Immature natural killer cell (primary cell): ENCODE measurements around the gene DRD2. TPM values are rescaled to one million over a fixed set of nuclear protein-coding genes. Genes with fewer than 3 reads are reported as not detected.

Experiments
- DNase-seq, 3 donors: peaks; one replicate each; pipeline ENCODE4 v3.0.0; 2022; ENCODE audit warnings: mixed read lengths in 1 of 3
- H3K27ac Mint-ChIP-seq, 6 donors: one replicate each; pipeline ENCODE4 v1.8.0; 2020; ENCODE audit warnings: mixed read lengths in 6 of 6, mild to moderate bottlenecking in 5 of 6, inconsistent platforms in 4 of 6, moderate library complexity in 3 of 6
- H3K27me3 Mint-ChIP-seq, 3 donors: one replicate each; pipeline ENCODE4 v1.8.0; 2020 to 2021; ENCODE audit warnings: low read depth in 3 of 3, mild to moderate bottlenecking in 3 of 3, mixed read lengths in 3 of 3, moderate library complexity in 3 of 3, inconsistent platforms in 1 of 3
- H3K36me3 Mint-ChIP-seq, 3 donors: one replicate each; pipeline ENCODE4 v1.8.0; 2020; ENCODE audit warnings: mixed read lengths in 3 of 3, inconsistent platforms in 2 of 3, mild to moderate bottlenecking in 2 of 3
- H3K4me1 Mint-ChIP-seq, 2 donors: one replicate each; pipeline ENCODE4 v1.8.0; 2020; ENCODE audit warnings: inconsistent platforms in 2 of 2, mild to moderate bottlenecking in 2 of 2, mixed read lengths in 2 of 2, moderate library complexity in 1 of 2
- H3K4me3 Mint-ChIP-seq, 5 donors: one replicate each; pipeline ENCODE4 v1.8.0; 2020; ENCODE audit warnings: mild to moderate bottlenecking in 5 of 5, mixed read lengths in 5 of 5, inconsistent platforms in 3 of 5, moderate library complexity in 3 of 5
- H3K9me3 Mint-ChIP-seq, 6 donors: one replicate each; pipeline ENCODE4 v1.8.0; 2020; ENCODE audit warnings: mild to moderate bottlenecking in 6 of 6, mixed read lengths in 6 of 6, inconsistent platforms in 4 of 6, moderate library complexity in 3 of 6
- polyA plus RNA-seq, 3 donors: library from polyadenylated mRNA; unstranded; fragments of 300-500 nt; fragmentation: Illumina TruSeq; gene quantifications; one replicate each; pipeline ENCODE4 v1.2.3, GENCODE V29; 2021

Gene DRD2
- polyA plus RNA-seq, 3 donors from 2014 or later = not detected

DNA sequence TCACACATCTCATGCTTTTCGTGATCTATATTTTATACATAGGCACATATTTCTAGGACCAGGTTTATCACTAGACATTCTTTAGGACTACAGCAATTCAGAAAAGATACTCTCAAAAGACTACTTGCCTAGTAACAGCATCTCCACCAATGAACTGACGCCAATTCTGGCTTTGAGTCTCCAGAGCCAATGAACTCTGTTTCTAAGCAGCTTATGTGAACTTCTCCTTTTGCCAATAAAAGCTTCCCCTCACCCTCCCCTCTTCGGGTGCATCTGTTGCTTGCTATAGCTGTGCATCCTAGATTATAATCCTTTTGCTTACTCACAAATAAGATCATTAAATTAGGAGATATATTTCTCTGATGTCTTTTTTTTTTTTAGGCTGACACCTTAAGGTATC lies 99.0 kb downstream of the DRD2 start:
- no peak for DNase-seq
- no peak overlapping the region for H3K4me3 Mint-ChIP-seq
- peaks cover 0 to 11% (median 5%) of the 10 kb centered on the region in 3 donors for H3K27me3 Mint-ChIP-seq
- H3K9me3 Mint-ChIP-seq = peaks cover 0 to 2% (median 0%) of the 10 kb centered on the region in 6 donors
- H3K4me1 Mint-ChIP-seq = no peaks in the 10 kb centered on the region
- H3K27ac Mint-ChIP-seq = no peak overlapping the region
- H3K36me3 Mint-ChIP-seq = peaks cover 4 to 9% (median 6%) of the 10 kb centered on the region in 3 donors

DNA sequence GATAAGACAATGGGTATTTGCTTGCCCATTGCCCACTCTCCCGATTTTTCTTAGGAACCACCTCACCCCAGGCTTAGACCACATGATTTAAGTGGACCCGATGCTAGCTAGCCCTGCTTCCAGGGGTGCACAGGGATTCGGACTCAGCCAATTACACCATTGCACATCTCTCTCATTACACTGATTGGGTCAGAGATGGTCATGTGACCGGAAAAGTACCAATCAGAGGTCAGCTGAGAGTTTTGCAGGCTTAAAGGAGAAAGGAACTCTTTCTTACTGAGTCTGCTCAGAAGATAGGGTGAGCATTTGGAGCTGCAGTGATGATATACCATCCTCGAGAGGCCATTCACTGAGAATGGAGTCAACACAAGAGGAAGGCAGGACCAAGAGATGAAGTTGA lies 99.8 kb downstream of the DRD2 start:
- DNase-seq = no peak
- Mint-ChIP-seq H3K9me3 (no peaks in the 10 kb centered on the region), H3K27ac (no peak overlapping the region), H3K36me3 (peaks cover 6 to 8% (median 7%) of the 10 kb centered on the region in 3 donors), H3K4me3 (no peak overlapping the region), H3K27me3 (peaks cover 0 to 11% (median 4%) of the 10 kb centered on the region in 3 donors), H3K4me1 (no peaks in the 10 kb centered on the region)

- peaks cover 6 to 11% (median 9%) of the 10 kb centered on the region in 3 donors for H3K36me3 Mint-ChIP-seq
- no peak for DNase-seq
- H3K9me3 Mint-ChIP-seq = no peaks in the 10 kb centered on the region
- peaks cover 0 to 10% (median 4%) of the 10 kb centered on the region in 3 donors for H3K27me3 Mint-ChIP-seq
- no peak overlapping the region for H3K4me3 Mint-ChIP-seq
- no peak overlapping the region for H3K27ac Mint-ChIP-seq
- H3K4me1 Mint-ChIP-seq = no peaks in the 10 kb centered on the region
These were observed 101.1 kb downstream of the DRD2 start for GRCh38 chr11:113373981-113374560.

GRCh38 chr11:113373306-113373705 lies 101.9 kb downstream of the DRD2 start:
- Mint-ChIP-seq H3K4me3 (no peak overlapping the region), H3K36me3 (peaks cover 10 to 16% (median 14%) of the 10 kb centered on the region in 3 donors), H3K4me1 (no peaks in the 10 kb centered on the region), H3K27me3 (peaks cover 0 to 8% (median 4%) of the 10 kb centered on the region in 3 donors), H3K9me3 (no peaks in the 10 kb centered on the region), H3K27ac (no peak overlapping the region)
- DNase-seq = no peak

GRCh38 chr11:113372309-113372708 lies 102.9 kb downstream of the DRD2 start:
- no peaks in the 10 kb centered on the region for H3K9me3 Mint-ChIP-seq
- H3K4me1 Mint-ChIP-seq = no peaks in the 10 kb centered on the region
- DNase-seq = no peak
- H3K27me3 Mint-ChIP-seq = peaks cover 0 to 4% (median 2%) of the 10 kb centered on the region in 3 donors
- peaks cover 14 to 20% (median 17%) of the 10 kb centered on the region in 3 donors for H3K36me3 Mint-ChIP-seq
- H3K4me3 Mint-ChIP-seq = no peak overlapping the region
- H3K27ac Mint-ChIP-seq = no peak overlapping the region

DNA sequence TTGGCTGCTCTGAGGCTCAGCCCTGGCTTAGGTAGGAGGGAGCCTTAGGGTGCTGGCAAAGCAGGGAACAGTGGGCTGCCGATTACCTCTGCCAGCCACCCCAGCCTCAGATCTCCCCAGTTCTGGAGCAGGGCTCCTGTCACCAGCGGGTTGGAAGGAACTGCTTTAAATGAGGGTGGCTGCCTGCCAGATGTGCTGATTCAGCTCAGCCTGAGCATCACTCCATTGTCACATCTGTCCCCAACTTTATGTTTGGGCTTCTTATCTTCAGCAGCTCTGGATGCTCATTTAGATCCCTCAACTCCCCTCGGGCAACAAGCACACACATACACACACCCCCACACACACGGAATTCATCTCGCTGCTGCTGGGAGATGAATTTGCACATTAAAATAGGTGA lies 104.6 kb downstream of the DRD2 start:
- Mint-ChIP-seq H3K36me3 (peaks cover 14 to 32% (median 18%) of the 10 kb centered on the region in 3 donors), H3K27me3 (peaks cover 0 to 4% (median 0%) of the 10 kb centered on the region in 3 donors), H3K4me3 (no peak overlapping the region), H3K9me3 (no peaks in the 10 kb centered on the region), H3K27ac (no peak overlapping the region), H3K4me1 (peaks cover 8 to 10% of the 10 kb centered on the region in 2 donors)
- DNase-seq = no peak

DNA sequence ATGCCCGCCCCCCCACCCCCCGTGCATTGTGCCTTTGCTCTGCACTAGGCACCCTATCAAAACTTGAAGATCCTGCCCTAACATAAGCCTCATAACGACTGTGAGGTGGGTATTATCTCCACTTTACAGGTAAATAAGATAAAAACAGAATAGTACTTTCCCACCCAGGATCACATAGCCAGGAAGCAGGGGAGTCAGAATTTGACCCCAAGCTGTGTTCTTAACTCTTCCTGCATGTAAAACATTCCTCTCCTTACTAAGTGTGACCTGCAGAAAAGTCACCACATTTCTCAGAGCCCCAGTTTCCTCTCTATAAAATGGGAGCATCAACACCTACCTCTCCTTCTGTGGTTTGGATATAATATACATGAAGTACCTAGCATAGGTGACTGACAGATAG lies 105.8 kb downstream of the DRD2 start:
- no peak overlapping the region for H3K27ac Mint-ChIP-seq
- peaks cover 0 to 4% (median 0%) of the 10 kb centered on the region in 3 donors for H3K27me3 Mint-ChIP-seq
- no peaks in the 10 kb centered on the region for H3K9me3 Mint-ChIP-seq
- DNase-seq = no peak
- H3K4me1 Mint-ChIP-seq = peaks cover 9 to 11% of the 10 kb centered on the region in 2 donors
- H3K36me3 Mint-ChIP-seq = peaks cover 15 to 34% (median 18%) of the 10 kb centered on the region in 3 donors
- no peak overlapping the region for H3K4me3 Mint-ChIP-seq

DNA sequence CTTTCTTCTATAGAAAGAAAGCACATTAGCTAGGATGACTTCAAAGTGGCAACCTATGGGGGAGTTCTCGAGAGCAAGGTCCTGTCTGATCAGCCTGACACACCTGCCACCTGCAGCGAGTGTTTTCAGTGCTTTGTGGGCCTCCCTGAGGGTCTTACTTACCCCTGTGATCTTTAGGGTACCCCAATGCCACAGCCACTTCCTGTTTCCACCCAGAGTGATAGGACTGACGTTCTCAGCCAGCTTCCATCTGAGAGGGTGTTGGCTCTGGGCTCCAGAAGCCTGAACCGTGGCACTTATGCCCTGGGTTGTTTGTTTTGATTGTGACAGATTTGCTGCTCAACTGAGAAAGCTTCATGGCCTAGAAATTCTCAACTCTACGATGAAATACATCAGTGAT lies 109.3 kb downstream of the DRD2 start:
- Mint-ChIP-seq H3K9me3 (no peaks in the 10 kb centered on the region), H3K27ac (peak overlapping the region in 1 of 6 donors; percentile 57), H3K36me3 (peaks cover 26 to 59% (median 39%) of the 10 kb centered on the region in 3 donors), H3K4me1 (peaks cover 14 to 19% of the 10 kb centered on the region in 2 donors), H3K4me3 (no peak overlapping the region), H3K27me3 (no peaks in the 10 kb centered on the region)
- DNase-seq = no peak

DNA sequence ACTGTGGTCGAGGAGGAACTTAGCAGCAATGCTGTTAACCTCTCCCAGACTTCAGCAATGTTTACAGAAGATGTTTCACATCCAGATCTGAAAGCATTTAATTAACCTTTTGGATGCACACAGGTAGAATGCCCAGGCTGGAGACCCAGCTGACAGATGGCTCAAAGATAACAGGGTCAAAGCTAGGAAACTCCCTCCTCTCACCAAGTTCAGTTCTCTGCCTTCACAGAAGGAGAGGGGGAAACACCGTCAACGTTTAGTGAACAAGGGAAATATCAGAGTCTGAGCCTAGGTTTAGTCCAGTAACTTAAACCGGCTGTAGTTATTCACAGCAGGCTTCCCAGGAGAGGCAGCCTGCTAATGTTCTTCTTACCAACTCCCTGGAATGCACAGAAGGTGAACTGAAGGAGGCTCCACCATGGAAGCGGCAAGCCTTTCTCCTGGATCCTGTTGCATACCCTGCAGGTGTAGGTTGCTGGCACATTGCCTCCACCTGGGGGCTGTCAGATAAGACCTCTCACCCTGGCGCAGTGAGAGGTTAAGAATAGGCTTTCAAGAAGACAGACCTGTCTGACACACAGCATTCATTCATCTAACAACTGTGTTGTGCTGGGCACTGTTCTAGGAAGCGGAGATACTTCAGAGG lies 111.1 kb downstream of the DRD2 start:
- H3K4me1 Mint-ChIP-seq = peaks cover 14 to 19% of the 10 kb centered on the region in 2 donors
- no peak overlapping the region for H3K4me3 Mint-ChIP-seq
- peaks cover 43 to 70% (median 48%) of the 10 kb centered on the region in 3 donors for H3K36me3 Mint-ChIP-seq
- peak overlapping the region in 1 of 6 donors; percentile 6 for H3K27ac Mint-ChIP-seq
- DNase-seq = no peak
- H3K9me3 Mint-ChIP-seq = no peaks in the 10 kb centered on the region
- H3K27me3 Mint-ChIP-seq = peaks cover 0 to 1% (median 0%) of the 10 kb centered on the region in 3 donors

GRCh38 chr11:113363406-113363805 lies 111.8 kb downstream of the DRD2 start:
- peaks cover 14 to 19% of the 10 kb centered on the region in 2 donors for H3K4me1 Mint-ChIP-seq
- H3K27ac Mint-ChIP-seq = peak overlapping the region in 2 of 6 donors; percentile 6 to 23
- DNase-seq = no peak
- H3K36me3 Mint-ChIP-seq = peaks cover 44 to 72% (median 50%) of the 10 kb centered on the region in 3 donors
- H3K9me3 Mint-ChIP-seq = no peaks in the 10 kb centered on the region
- no peak overlapping the region for H3K4me3 Mint-ChIP-seq
- peaks cover 0 to 1% (median 0%) of the 10 kb centered on the region in 3 donors for H3K27me3 Mint-ChIP-seq

Other genes with a start within 250 kb of the DRD2 start
- 1 to 10 TPM; 2.6 to 7.7 (median 5.5) TPM for gene TTC12, start 160.8 kb downstream of the DRD2 start, polyA plus RNA-seq
- not detected for gene ANKK1, start 87.6 kb downstream of the DRD2 start, polyA plus RNA-seq
- not detected for gene TMPRSS5, start 230.9 kb upstream of the DRD2 start, polyA plus RNA-seq